HG02840 (cell line): ENCODE data around the gene TMEM253.

Experiments
- ATAC-seq: cut with Tn5 transposase; IDR thresholded peaks from one replicate; pipeline ENCODE4 v1.9.1; 2021; ENCODE audit warnings: mild to moderate bottlenecking, moderate library complexity, moderate number of reproducible peaks; ENCODE audit not compliant: unreplicated experiment, low FRiP score

Gene TMEM253

GRCh38 chr14:21149641-21150367 is 48.9 kb downstream of the TMEM253 start:
- no peak for ATAC-seq
